ENCODE data around the gene YWHAE.

DNA sequence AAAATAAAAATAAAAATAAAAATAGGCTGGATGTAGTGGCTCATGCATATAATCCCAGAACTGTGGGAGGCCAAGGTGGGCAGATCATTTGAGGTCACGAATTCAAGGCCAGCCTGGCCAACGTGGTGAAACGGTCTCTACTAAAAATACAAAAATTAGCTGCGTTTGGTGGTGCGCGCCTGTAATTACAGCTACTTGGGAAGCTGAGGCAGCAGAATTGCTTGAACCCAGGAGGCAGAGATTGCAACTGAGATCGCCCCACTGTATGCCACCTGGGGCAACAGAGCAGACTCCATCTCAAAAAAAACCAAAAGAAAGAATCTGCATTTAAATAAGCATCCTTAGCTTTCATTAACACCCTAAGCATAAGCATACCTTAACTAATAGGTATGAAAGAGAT, 33.8 kb downstream of the YWHAE start:
- TF ChIP-seq POLR2A (IDR thresholded peaks at IDR 0.05; ENCODE audit: low read length) (no peak), GATA1 (IDR thresholded peaks at IDR 0.05; ENCODE audit: low read depth, low read length) (no peak)

Measured in erythroblast (primary cell).